ENCODE results near the gene GMPPB. TPM values are rescaled to one million over a fixed set of nuclear protein-coding genes. Genes with fewer than 3 reads are reported as not detected.

Gene GMPPB
- total and polyA plus RNA-seq, 9 of the 15 experiments (the other 6 are each of a cell fraction or from before 2014, with no cell fraction given) = 0.53 to 17.4 (median 8.1) TPM

- TF ChIP-seq SNIP1 (IDR thresholded peaks at IDR 0.05; ENCODE audit: low read depth) = no peak
- no peak for TF ChIP-seq RFX5 (IDR thresholded peaks at IDR 0.05; ENCODE audit: low read depth, low read length)
- TF ChIP-seq ARHGAP35 (IDR thresholded peaks at IDR 0.05; ENCODE audit: partially characterized antibody) = no peak
- TF ChIP-seq SAFB2 (IDR thresholded peaks at IDR 0.05; ENCODE audit: borderline replicate concordance, low read depth, low read length, severe bottlenecking) = no peak
- peak in 1 of 3 experiments; percentile 4 for TF ChIP-seq YY1 (IDR thresholded peaks at IDR 0.05; ENCODE audit: borderline replicate concordance in 1 of 3, control insufficient read depth in 1 of 3, extremely low read depth in 1 of 3, insufficient read depth in 3 of 3, insufficient read length in 1 of 3, insufficient replicate concordance in 2 of 3, low read depth in 1 of 3, low read length in 2 of 3)
- TF ChIP-seq ETV5 (CRISPR knock-in tag; IDR thresholded peaks at IDR 0.05; ENCODE audit: low read depth) = no peak
- peak; percentile 58; the same call in 1 of the 2 replicates for TF ChIP-seq KLF6 (CRISPR knock-in tag; IDR thresholded peaks at IDR 0.05; ENCODE audit: borderline replicate concordance)
- peak; percentile 77 for TF ChIP-seq POLR2H (tag; IDR thresholded peaks at IDR 0.05; ENCODE audit: low read depth)
- no peak for TF ChIP-seq ZNF232 (CRISPR knock-in tag; IDR thresholded peaks at IDR 0.05)
- no peak for TF ChIP-seq RAD21 (CRISPR knock-in tag; conservative IDR thresholded peaks at IDR 0.05 in 1 of 2, IDR thresholded peaks at IDR 0.05 in 1 of 2)
- TF ChIP-seq ZNF140 (CRISPR knock-in tag; IDR thresholded peaks at IDR 0.05) = no peak
- TF ChIP-seq ZNF644 (tag; IDR thresholded peaks at IDR 0.05; ENCODE audit: low read depth) = no peak
- peak in 1 of 2 experiments; percentile 80; a peak in 2 of 4 replicates for TF ChIP-seq MLLT1 (IDR thresholded peaks at IDR 0.05)
- TF ChIP-seq ZNF609 (CRISPR knock-in tag; IDR thresholded peaks at IDR 0.05; ENCODE audit: borderline replicate concordance) = no peak
- no peak for TF ChIP-seq CEBPG (CRISPR knock-in tag; IDR thresholded peaks at IDR 0.05)
- no peak for TF ChIP-seq CEBPG (tag; conservative IDR thresholded peaks at IDR 0.05 in 1 of 2, IDR thresholded peaks at IDR 0.05 in 1 of 2)
- TF ChIP-seq LCOR (CRISPR knock-in tag; IDR thresholded peaks at IDR 0.05) = peak; percentile 28; the same call in 1 of the 2 replicates
- no peak for TF ChIP-seq TCF3 (CRISPR knock-in tag; IDR thresholded peaks at IDR 0.05)
- no peak for TF ChIP-seq SOX6 (IDR thresholded peaks at IDR 0.05)
- TF ChIP-seq DACH1 (IDR thresholded peaks at IDR 0.05; ENCODE audit: partially characterized antibody) = peak; percentile 26
Observed at GRCh38 chr3:49723628-49724551, at the start of gene GMPPB (continued).

Measured in K562 (cell line).